CD8-positive, alpha-beta memory T cell (primary cell): Measurements from ENCODE around the gene DIAPH3. TPM values are rescaled to one million over a fixed set of nuclear protein-coding genes. Genes with fewer than 3 reads are reported as not detected.

Experiments
- CTCF ChIA-PET: fragments of 350-600 bp; sonication (Branson Sonifier 250); formaldehyde crosslinking; loops from one replicate; lab custom pipeline; 2021; ENCODE audit warnings: antibody characterized with exemption; lab: Charles Lee
- POLR2A ChIA-PET: fragments of 350-600 bp; sonication (Branson Sonifier 250); formaldehyde crosslinking; loops from one replicate; lab custom pipeline; 2021; ENCODE audit warnings: antibody characterized with exemption; lab: Charles Lee
- DNase-seq, 5 donors: peaks; one replicate each; pipeline versions ENCODE4 v3.0.0 to v3.0.0-alpha.2; 2020 to 2022; ENCODE audit warnings: mixed read lengths in 1 of 5
- H3K27ac ChIP-seq: one replicate; pipeline ENCODE4 v1.7.0; 2013; ENCODE audit warnings: low read depth, mild to moderate bottlenecking, low read length, moderate library complexity
- H3K27me3 ChIP-seq: 2 replicates; pipeline ENCODE4 v1.7.0; 2013; ENCODE audit warnings: low read length, mild to moderate bottlenecking; ENCODE audit not compliant: insufficient read depth, poor library complexity, severe bottlenecking
- H3K36me3 ChIP-seq: 2 replicates; pipeline ENCODE4 v1.7.0; 2013; ENCODE audit warnings: mild to moderate bottlenecking, low read length, moderate library complexity; ENCODE audit not compliant: insufficient read depth
- H3K4me1 ChIP-seq: 2 replicates; pipeline ENCODE4 v1.7.0; 2013; ENCODE audit warnings: mild to moderate bottlenecking, low read length, moderate library complexity; ENCODE audit not compliant: insufficient read depth
- H3K4me3 ChIP-seq: 2 replicates; pipeline ENCODE4 v1.7.0; 2013; ENCODE audit warnings: mild to moderate bottlenecking, low read length
- H3K9me3 ChIP-seq: 2 replicates; pipeline ENCODE4 v1.7.0; 2013; ENCODE audit warnings: mild to moderate bottlenecking, low read length
- H3K27ac Mint-ChIP-seq, 8 donors: one replicate each; pipeline ENCODE4 v1.8.0; 2020 to 2021; ENCODE audit warnings: mixed read lengths in 8 of 8, mild to moderate bottlenecking in 6 of 8, inconsistent platforms in 3 of 8, moderate library complexity in 3 of 8
- H3K27me3 Mint-ChIP-seq, 2 donors: one replicate each; pipeline ENCODE4 v1.8.0; 2020 to 2021; ENCODE audit warnings: mixed read lengths in 2 of 2, mild to moderate bottlenecking in 1 of 2, moderate library complexity in 1 of 2
- H3K36me3 Mint-ChIP-seq, 3 donors: one replicate each; pipeline ENCODE4 v1.8.0; 2020 to 2021; ENCODE audit warnings: mixed read lengths in 3 of 3, inconsistent platforms in 1 of 3, mild to moderate bottlenecking in 1 of 3
- H3K4me1 Mint-ChIP-seq, 3 donors: one replicate each; pipeline ENCODE4 v1.8.0; 2020 to 2021; ENCODE audit warnings: mixed read lengths in 3 of 3, inconsistent platforms in 1 of 3, mild to moderate bottlenecking in 1 of 3
- H3K4me3 Mint-ChIP-seq, 7 donors: one replicate each; pipeline ENCODE4 v1.8.0; 2020 to 2021; ENCODE audit warnings: mixed read lengths in 7 of 7, mild to moderate bottlenecking in 6 of 7, moderate library complexity in 4 of 7, inconsistent platforms in 2 of 7
- H3K9me3 Mint-ChIP-seq, 5 donors: one replicate each; pipeline ENCODE4 v1.8.0; 2020 to 2022; ENCODE audit warnings: mixed read lengths in 5 of 5, mild to moderate bottlenecking in 3 of 5, moderate library complexity in 2 of 5, inconsistent platforms in 1 of 5
- polyA plus RNA-seq: library from polyadenylated mRNA; unstranded; fragments of 300-500 nt; fragmentation: Illumina TruSeq; gene quantifications from one replicate; pipeline ENCODE4 v1.2.3, GENCODE V29; 2021
- total RNA-seq, 2 experiments: library from RNA; stranded (reverse); gene quantifications; one replicate each; pipeline ENCODE4 v1.2.3, GENCODE V29; 2021

DIAPH3 gene
- total and polyA plus RNA-seq, 3 experiments from 2014 or later: 0.08 to 15.4 (median 14.6) TPM

DNA sequence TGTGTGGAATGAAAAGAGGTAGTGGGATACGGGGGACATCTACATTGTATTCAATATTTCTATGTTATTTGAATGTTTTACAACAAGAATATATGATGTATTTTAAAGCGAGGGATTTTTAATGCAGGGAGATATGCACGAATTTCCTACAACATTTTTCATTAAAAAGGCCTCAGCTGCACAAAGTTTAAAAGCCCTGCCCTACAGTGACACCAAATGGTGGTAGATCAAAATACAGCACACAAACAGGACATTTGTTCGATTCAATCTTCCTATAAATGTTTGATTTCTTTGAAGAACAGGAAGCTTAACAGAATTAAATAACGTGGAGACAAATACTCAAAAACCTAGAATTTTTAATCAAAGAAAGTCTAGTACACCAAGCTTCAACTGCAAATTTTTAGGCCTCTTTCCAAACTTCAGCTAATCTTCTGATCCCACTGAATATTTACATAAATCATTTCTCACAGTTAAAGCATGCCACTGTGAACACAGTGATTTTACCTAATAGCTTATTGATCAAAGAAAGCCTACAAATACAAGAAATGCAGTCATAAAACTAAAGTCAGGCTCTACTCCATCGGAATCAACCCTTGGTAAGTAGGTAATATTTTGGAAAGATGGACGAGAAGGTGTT, 257.2 kb downstream of the DIAPH3 start:
- ChIA-PET POLR2A (no interaction called here), CTCF (interaction anchor here (1.8 kb wide), 1 partner anchor 515 kb away, joined by 4 read pairs; no protein-coding TSS in a partner anchor)
- H3K27me3 Mint-ChIP-seq: no peaks in the 10 kb centered on the region
- no peaks in the 10 kb centered on the region for H3K9me3 Mint-ChIP-seq
- H3K27ac Mint-ChIP-seq: peak overlapping the region in 1 of 8 donors; percentile 38
- no peak overlapping the region for H3K4me3 Mint-ChIP-seq
- H3K4me1 Mint-ChIP-seq: peaks cover 0 to under 1% (median 0%) of the 10 kb centered on the region in 3 donors
- no peaks in the 10 kb centered on the region for H3K9me3 ChIP-seq
- no peaks in the 10 kb centered on the region for H3K36me3 Mint-ChIP-seq
- H3K36me3 ChIP-seq: no peaks in the 10 kb centered on the region
- H3K4me3 ChIP-seq: no peak overlapping the region
- DNase-seq: no peak
- no peak overlapping the region for H3K27ac ChIP-seq
- no peaks in the 10 kb centered on the region for H3K27me3 ChIP-seq
- H3K4me1 ChIP-seq: no peaks in the 10 kb centered on the region

DNA sequence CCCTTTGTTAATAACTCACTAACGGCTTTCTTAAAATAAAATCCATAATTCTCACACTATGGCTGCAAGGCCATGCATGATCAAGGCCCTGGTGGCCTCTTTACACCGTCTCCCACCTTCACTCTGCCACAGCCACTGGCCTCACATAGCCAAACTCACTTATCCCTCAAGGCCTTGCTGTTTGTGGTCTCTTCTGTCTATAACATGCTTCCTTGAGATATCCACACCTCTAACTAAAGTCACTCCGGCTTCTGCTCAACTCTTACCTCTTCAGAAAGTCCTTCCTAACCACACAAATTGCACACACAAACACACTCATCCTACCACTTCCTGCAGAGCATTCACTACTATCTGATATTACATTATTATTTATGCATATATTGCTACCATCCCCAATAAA, 262.5 kb downstream of the DIAPH3 start:
- Histone ChIP-seq H3K27me3 (no peaks in the 10 kb centered on the region), H3K4me3 (no peak overlapping the region), H3K36me3 (no peaks in the 10 kb centered on the region), H3K9me3 (no peaks in the 10 kb centered on the region), H3K4me1 (no peaks in the 10 kb centered on the region), H3K27ac (no peak overlapping the region)
- Mint-ChIP-seq H3K9me3 (no peaks in the 10 kb centered on the region), H3K4me3 (no peak overlapping the region), H3K36me3 (no peaks in the 10 kb centered on the region), H3K27me3 (no peaks in the 10 kb centered on the region), H3K27ac (no peak overlapping the region), H3K4me1 (peaks cover 9 to 11% (median 10%) of the 10 kb centered on the region in 3 donors)
- CTCF ChIA-PET: no interaction called here
- POLR2A ChIA-PET: no interaction called here
- DNase-seq: no peak

DNA sequence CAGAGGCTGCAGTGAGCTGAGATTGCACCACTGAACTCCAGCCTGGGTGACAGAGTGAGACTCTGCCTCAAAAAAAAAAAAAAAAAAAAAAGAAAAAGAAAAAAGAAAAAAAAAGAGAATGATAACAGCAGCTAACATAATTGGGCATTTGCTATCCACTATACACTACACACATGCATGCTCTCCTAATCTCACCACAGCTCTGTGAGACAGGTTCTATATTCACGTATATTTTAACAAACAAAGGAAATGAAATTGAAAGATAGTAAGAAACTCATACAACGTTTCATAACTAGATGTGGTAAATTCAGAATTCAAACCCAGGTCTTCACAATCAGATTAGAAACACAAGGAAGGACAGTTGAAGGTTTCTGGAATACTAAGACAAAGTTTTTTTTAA, 265.7 kb downstream of the DIAPH3 start:
- H3K27ac Mint-ChIP-seq: no peak overlapping the region
- no peak overlapping the region for H3K4me3 Mint-ChIP-seq
- no peaks in the 10 kb centered on the region for H3K27me3 ChIP-seq
- H3K9me3 Mint-ChIP-seq: no peaks in the 10 kb centered on the region
- DNase-seq: no peak
- no peaks in the 10 kb centered on the region for H3K27me3 Mint-ChIP-seq
- no peaks in the 10 kb centered on the region for H3K36me3 ChIP-seq
- no peaks in the 10 kb centered on the region for H3K9me3 ChIP-seq
- peaks cover 9 to 11% (median 10%) of the 10 kb centered on the region in 3 donors for H3K4me1 Mint-ChIP-seq
- H3K36me3 Mint-ChIP-seq: no peaks in the 10 kb centered on the region
- H3K27ac ChIP-seq: no peak overlapping the region
- no peaks in the 10 kb centered on the region for H3K4me1 ChIP-seq
- no peak overlapping the region for H3K4me3 ChIP-seq
- CTCF ChIA-PET: no interaction called here
- POLR2A ChIA-PET: no interaction called here

DNA sequence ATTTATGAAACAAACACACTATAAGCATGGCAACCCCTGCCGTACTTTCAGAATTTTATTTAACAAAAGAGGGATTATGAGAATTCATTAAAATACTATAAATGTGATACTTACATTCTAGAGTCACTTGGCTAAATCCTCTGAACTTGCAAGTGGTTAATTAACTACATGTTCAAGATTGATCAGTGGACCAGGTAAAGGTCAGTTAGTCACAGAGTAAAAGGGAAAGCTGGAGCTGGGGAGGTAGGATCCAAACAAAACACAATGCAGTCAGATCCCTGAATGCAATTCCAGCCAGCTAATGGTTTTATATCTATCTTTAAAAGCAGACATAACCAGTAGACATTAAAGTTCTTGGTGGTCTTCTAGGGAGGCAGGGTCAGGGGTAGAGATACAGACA, 270.5 kb downstream of the DIAPH3 start:
- POLR2A ChIA-PET: no interaction called here
- no peaks in the 10 kb centered on the region for H3K27me3 ChIP-seq
- no peak for DNase-seq
- no peak overlapping the region for H3K27ac ChIP-seq
- Mint-ChIP-seq H3K27me3 (no peaks in the 10 kb centered on the region), H3K4me1 (no peaks in the 10 kb centered on the region), H3K36me3 (no peaks in the 10 kb centered on the region), H3K9me3 (no peaks in the 10 kb centered on the region), H3K4me3 (no peak overlapping the region), H3K27ac (no peak overlapping the region)
- H3K36me3 ChIP-seq: no peaks in the 10 kb centered on the region
- no peaks in the 10 kb centered on the region for H3K9me3 ChIP-seq
- no peak overlapping the region for H3K4me3 ChIP-seq
- H3K4me1 ChIP-seq: no peaks in the 10 kb centered on the region
- CTCF ChIA-PET: no interaction called here

DNA sequence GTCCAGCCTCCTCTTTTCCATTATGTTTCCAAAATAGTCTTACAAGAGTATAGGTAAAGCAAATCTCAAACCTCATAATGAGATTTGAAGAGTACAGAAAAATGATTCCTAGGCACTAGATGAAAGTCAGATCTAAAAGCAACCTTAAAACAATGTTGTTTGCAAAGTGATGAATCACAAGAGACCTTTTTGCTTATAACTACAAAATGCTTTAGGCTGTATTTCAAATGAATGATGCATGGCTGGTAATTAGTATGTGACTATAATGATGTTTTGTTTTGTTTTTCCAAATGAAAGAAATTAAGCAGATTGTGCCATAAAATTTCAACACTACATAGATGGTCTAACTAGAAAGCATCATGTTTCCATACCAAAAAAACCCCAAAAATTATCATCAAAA, 272.7 kb downstream of the DIAPH3 start:
- Mint-ChIP-seq H3K4me3 (no peak overlapping the region), H3K27me3 (no peaks in the 10 kb centered on the region), H3K9me3 (no peaks in the 10 kb centered on the region), H3K27ac (no peak overlapping the region), H3K36me3 (no peaks in the 10 kb centered on the region), H3K4me1 (no peaks in the 10 kb centered on the region)
- DNase-seq: no peak
- H3K4me3 ChIP-seq: no peak overlapping the region
- ChIA-PET POLR2A (no interaction called here), CTCF (no interaction called here)
- H3K27me3 ChIP-seq: no peaks in the 10 kb centered on the region
- H3K4me1 ChIP-seq: no peaks in the 10 kb centered on the region
- no peak overlapping the region for H3K27ac ChIP-seq
- no peaks in the 10 kb centered on the region for H3K9me3 ChIP-seq
- no peaks in the 10 kb centered on the region for H3K36me3 ChIP-seq

DNA sequence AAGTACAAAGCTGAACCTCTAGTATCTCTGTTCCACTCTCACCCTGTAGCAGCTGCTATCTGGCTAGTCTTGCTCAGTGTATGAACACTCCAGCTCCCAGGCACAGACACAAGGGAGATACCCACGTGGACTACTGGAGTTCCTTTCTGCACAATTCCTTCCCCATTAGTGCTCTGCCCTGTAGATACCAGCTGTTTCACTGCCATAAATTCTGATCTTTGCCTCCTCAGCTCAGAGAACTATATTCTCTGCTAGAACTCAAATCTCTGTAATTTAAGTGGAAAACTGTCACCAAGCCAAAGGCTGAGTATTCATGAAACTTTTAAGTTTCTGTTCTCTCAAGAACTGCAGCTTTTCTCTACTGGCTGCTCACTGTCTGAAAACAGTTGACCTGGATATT, 273.7 kb downstream of the DIAPH3 start:
- Mint-ChIP-seq H3K4me1 (no peaks in the 10 kb centered on the region), H3K4me3 (no peak overlapping the region), H3K27me3 (no peaks in the 10 kb centered on the region), H3K27ac (no peak overlapping the region), H3K36me3 (no peaks in the 10 kb centered on the region), H3K9me3 (no peaks in the 10 kb centered on the region)
- H3K4me1 ChIP-seq: no peaks in the 10 kb centered on the region
- CTCF ChIA-PET: no interaction called here
- no peaks in the 10 kb centered on the region for H3K36me3 ChIP-seq
- H3K27ac ChIP-seq: no peak overlapping the region
- no peak overlapping the region for H3K4me3 ChIP-seq
- no peaks in the 10 kb centered on the region for H3K27me3 ChIP-seq
- POLR2A ChIA-PET: no interaction called here
- no peak for DNase-seq
- no peaks in the 10 kb centered on the region for H3K9me3 ChIP-seq

DNA sequence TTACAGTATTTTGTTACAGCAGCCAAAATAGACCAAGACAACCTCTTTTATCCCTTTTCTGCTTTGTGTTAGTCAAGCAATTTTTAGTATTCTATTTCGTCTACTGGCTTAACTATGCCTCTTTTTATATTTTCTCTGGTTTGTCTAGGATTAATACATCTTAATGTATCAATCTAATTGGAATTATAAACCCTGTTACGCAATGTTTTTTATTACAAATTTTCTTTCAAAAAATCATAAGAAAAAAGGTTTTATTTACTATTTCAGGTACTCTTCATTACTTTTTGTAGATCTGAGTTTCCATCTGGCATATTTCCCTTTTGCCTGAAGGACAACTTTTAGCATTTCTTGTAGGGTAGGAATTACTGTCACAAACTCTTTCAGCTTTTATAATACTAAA, 275.3 kb downstream of the DIAPH3 start:
- H3K27me3 ChIP-seq: no peaks in the 10 kb centered on the region
- Mint-ChIP-seq H3K4me1 (no peaks in the 10 kb centered on the region), H3K27me3 (no peaks in the 10 kb centered on the region), H3K9me3 (no peaks in the 10 kb centered on the region), H3K27ac (no peak overlapping the region), H3K4me3 (no peak overlapping the region), H3K36me3 (no peaks in the 10 kb centered on the region)
- no peak overlapping the region for H3K27ac ChIP-seq
- H3K4me1 ChIP-seq: no peaks in the 10 kb centered on the region
- DNase-seq: no peak
- ChIA-PET POLR2A (no interaction called here), CTCF (no interaction called here)
- H3K9me3 ChIP-seq: no peaks in the 10 kb centered on the region
- no peaks in the 10 kb centered on the region for H3K36me3 ChIP-seq
- H3K4me3 ChIP-seq: no peak overlapping the region

DNA sequence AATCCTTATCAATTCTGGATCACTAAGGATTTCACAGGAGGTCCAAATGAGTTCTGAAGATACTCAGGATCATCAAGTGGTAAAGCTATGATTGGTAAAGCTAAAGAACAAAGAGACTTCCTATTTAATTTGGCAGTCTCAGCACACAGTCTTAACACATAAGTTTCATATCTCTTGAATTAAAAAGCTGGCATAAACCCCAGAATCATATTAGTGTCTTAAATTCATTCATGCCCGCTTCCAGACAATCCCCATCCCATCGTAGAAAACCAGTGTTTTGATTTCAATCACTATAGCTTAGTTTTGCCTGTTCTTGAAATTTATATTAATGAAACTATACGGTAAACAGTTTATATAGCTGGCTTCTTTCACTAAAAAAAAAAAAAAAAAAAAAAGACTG, 278.7 kb downstream of the DIAPH3 start:
- Mint-ChIP-seq H3K9me3 (no peaks in the 10 kb centered on the region), H3K27ac (no peak overlapping the region), H3K4me3 (no peak overlapping the region), H3K4me1 (no peaks in the 10 kb centered on the region), H3K36me3 (no peaks in the 10 kb centered on the region), H3K27me3 (no peaks in the 10 kb centered on the region)
- Histone ChIP-seq H3K9me3 (no peaks in the 10 kb centered on the region), H3K27me3 (no peaks in the 10 kb centered on the region), H3K36me3 (no peaks in the 10 kb centered on the region), H3K27ac (no peak overlapping the region), H3K4me1 (no peaks in the 10 kb centered on the region), H3K4me3 (no peak overlapping the region)
- no peak for DNase-seq
- CTCF ChIA-PET: no interaction called here
- POLR2A ChIA-PET: no interaction called here
